GM21717 (cell line): ENCODE results near the gene MBOAT7.
A peak's percentile ranks its signal among the peaks of the same experiment; 100 is the strongest.
"Not testable (repeated sequence)": the region's sequence is repeated elsewhere in the genome, so short reads cannot be mapped to it uniquely, and the experiment has no call there.

Experiments
- ATAC-seq: cut with Tn5 transposase; IDR thresholded peaks from one replicate; pipeline ENCODE4 v1.9.1; 2021; ENCODE audit warnings: mild to moderate bottlenecking, moderate library complexity; ENCODE audit not compliant: unreplicated experiment

Gene MBOAT7

DNA sequence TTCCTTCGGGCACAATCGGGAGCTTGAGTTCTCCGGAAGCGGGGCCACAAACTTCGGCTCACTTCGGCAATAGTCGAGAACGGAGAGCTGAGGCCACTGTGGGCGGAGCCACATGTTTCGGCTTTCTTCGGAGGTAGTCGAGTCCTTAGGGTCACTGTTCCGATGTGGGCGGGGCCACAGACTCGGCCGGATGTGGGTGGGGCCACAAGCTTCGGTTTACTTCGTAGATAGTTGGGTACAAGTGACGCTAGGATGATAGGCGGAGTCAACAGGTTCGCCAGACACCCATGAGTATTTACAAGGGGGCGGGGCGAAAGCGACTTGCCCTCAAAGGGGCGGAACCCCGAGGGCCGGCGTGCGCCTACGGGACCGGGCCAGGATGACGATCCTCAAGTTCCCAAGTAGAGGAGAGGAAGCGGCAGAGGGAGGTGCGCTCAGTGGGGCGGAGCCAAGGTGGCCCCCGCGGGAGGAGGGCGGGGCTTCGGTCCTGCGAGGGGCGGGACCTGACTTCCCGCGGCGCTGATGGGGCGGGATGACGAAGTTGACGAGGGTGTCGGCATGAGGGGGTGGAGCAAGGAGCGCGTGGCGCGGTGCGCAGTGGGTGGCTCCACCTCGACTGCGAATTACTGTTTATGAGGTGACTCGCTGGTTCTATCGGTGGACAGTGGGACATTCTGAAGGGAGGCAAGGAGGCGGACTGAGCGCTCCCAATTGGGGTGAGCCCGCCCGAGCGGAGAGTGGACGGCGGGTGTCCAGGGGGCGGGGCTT, 539 bp upstream of the MBOAT7 start:
- ATAC-seq, result peak; percentile 45

DNA sequence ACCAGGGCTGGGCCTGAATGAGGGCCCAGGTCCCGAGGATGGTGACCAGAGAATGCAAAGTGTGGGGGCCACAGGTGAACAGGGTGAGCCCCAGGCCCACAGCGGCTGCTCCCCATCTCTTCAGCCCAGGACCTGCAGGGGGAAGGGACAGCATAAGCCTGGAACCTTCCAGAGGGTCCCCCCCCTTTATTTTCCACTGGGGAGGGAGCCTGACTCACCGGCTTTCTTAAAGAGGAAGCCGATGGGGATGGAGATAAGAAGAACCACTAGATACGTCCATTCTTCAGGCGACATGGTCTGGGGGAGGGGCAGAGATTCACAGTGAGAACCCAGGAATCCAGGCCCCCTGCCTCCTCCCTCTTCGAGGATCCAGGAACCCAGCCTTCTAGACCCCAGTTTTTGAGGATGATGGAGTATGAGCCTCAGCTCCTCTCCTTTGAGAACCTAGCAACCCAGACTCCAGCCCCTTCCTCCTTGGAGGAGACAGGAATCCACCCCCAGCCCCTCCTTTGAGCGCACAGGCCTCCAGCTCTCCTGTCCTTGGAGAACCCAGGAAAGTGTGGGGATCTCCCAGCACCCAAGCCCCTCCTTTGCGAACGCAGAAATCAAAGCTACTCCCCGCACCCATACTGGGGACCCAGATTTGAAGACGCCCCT, 1.0 kb downstream of the MBOAT7 start:
- ATAC-seq, result no peak

DNA sequence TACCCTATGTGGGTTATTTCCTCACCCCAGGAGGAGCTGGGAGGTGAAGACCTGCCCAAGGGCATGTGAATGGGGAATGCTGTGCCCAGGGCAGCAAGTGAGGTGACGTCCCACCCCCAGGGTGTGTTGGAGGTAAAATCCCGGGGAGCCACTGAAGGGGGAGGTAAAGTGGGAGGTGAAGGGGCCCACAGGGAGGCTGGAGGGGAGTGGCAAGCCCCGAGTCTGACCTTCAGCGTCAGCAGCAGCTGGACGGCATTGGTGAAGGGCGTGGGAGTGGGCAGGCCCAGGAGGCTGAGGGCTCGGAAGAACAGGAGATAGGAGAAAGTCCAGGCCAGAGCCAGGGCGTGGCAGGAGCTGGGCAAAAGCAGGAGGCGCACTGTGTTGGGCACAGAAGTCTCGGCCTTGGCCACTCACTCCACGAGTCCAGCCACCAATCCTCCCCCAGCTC, 2.4 kb downstream of the MBOAT7 start:
- no peak for ATAC-seq

DNA sequence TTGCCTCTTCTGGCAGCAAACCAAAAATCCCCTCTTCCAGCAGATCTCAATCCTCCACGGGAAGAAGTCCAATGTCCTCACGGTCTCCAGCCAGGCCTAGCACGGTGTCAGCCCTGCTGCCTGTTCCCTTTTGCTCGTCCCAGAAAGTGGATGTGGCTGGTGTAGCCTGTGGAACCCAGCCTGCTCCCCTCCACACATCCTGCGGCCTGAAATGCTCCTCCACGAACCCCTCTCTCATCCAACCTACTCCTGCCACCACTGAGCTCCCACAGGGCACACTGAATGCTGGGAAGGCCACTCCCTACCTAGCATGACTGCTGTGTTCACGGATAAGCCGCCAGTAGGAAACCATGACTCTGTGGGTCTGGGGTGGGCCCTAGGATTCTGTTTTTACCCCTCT, 3.0 kb downstream of the MBOAT7 start:
- no peak for ATAC-seq

DNA sequence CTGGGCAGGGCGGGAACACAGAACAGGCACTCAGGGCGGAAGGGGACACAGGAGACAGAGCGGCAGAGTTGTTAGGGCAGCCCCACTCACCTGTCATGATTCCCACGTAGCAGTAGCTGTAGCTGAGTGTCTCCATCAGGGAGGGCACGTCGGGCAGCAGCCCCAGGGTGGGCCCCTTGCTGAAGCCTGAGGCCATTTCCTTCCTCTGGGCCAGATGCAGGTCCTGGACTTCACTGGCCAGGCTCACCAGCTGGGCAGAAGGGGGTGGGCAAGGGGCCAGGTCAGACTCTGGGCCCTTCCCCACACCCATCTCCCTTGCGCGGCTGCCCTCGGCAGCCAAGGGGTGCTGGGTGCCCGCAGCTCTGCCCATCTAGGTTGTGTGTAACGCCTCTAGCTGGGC, 5.9 kb downstream of the MBOAT7 start:
- ATAC-seq, result no peak

DNA sequence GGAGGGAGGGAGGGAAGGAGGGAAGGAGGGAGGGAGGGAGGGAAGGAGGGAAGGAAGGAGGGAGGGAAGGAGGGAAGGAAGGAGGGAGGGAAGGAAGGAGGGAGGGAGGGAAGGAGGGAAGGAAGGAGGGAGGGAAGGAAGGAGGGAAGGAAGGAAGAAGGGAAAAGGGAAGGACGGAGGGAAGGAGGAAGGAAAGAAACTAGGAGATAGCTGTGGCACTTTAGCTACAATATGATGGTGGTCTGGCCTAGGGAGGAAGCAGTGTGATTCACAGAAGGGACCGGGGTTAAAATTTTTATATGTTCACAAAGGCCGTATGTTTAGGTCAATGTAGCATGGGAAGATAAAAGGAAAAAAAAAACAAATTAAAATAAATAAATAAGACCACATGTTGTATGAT, 7.5 kb downstream of the MBOAT7 start:
- not testable (repeated sequence) for ATAC-seq

DNA sequence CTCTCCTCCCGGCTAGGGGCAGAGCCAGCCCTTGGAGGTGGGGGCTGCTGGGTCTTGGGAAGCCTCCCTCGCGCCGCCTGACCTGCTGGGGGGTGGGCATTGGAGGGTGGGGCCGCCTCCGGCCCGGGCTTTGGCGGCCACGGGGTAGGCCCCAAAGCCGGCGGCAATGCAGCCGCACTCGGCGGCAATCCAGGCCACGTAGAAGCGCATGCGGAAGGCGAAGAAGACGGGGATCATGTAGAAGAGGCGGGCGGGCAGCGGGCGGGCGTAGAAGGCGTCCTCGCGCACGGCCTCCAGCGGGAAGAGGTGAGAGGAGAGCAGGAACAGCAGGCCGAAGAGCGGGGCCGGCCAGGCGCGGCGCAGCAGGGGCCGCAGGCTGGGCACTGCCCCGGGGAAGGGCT, 8.7 kb downstream of the MBOAT7 start:
- ATAC-seq, result no peak

DNA sequence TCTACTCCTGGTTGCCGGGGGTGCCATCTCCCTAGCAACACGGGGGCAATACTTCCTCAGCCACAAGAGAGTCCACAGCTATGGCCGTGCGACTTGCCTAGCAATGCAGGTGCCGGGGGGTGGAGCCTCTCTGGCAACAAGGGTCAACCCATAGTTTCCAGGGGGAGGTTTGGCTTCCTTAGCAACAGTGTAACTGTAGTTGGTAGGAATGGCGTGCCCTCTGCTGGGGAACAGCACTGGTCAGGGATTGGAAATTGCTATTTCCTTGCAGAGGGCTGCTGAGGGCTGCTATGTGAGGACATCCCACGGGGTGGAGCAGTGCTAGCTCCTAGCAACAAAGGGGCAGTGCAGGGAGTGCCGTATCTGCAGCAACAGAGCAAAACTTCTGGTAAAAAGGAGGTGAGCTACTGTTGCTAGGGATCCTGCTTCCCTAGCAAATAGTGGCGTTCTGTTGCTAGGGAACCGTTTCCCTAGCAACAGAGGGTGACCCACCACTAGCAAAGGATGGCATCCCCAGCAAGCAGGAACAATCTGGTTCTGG, 9.4 kb downstream of the MBOAT7 start:
- ATAC-seq, result no peak

DNA sequence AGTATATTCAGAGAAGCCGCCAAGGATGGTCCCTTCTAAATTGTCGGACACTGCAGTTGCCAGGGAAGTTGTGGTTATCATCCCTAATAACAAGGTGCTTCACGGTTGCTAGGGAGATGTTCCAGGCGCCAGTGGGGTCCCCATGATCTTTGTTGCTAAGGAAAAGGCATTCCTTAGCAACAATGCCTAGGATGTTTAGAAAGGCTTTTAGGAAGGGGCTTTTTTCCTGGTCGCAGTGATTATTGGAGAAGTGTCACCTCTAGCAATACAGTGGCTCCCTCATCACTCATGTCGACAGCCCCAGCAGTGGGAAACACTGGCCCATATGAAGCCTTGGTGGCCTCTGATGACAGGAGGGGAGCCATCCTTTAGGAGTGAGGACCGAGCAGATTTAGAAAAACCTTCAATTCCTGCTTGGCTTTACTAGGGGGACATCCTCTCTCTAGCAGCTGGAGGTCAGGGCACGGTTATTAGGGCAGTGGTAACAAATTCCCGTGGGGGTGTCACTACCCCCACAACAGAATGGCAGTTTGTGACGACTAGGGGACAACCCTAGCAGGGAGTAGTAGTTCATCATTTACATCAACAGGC, 10.0 kb downstream of the MBOAT7 start:
- ATAC-seq, result no peak

DNA sequence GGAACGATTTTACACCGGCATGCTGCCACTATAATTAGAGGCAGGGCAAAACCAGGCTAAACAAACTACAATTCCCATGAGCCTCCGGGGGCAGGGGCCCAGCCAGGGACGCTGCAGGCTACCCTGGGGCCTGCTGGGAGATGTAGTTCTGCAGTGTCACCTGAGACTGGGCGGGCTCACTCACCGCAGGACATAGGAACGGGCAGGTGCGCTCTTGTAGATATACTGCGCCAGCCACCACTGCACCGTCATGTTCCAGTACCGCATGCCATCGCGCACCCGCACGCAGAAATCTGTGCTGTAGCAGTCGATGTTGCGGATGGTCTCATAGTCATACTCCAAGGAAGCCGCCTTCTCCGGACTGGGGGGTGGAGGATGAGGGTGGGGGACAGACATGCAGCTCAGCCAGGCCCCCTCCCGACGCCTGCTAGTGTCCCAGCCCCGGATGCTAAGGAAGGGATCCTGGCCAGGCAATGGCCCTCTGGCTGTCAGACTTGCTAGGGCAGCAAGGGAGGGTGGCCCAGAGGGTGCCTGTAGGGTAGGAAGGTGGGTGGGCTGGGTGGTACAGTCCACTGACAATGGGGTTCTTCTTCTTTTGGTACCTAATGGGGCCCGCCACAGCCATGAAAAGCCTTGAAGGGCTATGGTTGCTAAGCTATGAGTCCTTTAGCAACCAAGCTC, 10.7 kb downstream of the MBOAT7 start:
- no peak for ATAC-seq

DNA sequence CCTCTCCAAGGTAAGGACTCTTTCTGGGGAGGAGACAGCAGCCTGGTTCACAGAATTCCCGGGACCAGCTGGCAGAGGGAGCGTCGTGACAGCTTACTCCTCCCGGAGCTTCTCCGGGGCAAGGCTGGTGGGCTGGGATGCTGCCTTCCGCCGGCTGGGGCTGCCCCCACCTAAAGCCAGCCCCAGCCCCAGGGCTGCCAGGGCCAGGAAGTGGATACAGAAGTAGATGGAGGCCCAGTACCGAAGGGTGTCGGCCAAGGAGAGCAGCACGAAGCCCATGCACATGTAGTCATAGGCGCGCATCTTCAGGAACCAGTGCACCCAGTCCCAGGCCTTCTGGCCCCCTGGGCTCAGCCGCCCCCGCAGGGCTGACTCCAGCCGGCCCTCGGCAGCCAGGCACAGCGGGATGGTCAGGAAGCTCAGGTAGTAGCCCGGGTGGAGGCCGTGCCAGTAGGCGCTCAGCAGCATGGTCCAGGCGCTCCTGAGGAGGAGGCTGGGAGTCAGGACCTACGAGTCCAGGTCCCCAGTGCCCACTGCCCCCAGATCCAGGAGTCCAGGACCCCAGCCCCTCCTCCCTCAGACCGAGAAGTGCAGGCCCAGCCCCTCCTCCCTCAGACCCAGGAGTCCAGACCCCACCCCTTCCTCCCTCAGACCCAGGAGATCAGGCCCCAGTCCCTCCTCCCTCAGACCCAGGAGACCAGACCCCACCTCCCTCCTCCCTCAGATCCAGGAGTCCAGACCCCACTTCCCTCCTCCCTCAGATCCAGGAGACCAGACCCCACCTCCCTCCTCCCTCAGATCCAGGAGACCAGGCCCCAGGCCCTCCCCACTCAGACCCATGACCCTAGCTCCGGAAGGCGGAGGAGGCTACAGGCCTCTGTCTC, 15.2 kb downstream of the MBOAT7 start:
- ATAC-seq, result no peak

DNA sequence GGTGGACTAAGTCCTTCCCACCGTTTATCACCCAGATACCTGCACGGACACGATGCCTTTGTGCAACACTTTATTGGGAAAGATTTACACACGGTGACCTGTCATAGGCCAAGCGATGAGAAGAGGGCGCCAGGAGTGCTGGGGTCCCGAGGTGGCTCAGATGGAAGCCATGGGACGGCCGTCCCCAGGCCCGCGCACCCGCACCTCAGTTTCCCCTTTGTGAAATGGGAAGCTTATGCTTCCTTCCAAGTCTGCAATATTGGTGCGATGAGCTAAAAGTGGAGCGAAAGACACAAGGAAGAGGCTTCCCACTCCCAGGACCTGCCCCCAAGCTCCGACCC, 16.1 kb downstream of the MBOAT7 start:
- no peak for ATAC-seq

DNA sequence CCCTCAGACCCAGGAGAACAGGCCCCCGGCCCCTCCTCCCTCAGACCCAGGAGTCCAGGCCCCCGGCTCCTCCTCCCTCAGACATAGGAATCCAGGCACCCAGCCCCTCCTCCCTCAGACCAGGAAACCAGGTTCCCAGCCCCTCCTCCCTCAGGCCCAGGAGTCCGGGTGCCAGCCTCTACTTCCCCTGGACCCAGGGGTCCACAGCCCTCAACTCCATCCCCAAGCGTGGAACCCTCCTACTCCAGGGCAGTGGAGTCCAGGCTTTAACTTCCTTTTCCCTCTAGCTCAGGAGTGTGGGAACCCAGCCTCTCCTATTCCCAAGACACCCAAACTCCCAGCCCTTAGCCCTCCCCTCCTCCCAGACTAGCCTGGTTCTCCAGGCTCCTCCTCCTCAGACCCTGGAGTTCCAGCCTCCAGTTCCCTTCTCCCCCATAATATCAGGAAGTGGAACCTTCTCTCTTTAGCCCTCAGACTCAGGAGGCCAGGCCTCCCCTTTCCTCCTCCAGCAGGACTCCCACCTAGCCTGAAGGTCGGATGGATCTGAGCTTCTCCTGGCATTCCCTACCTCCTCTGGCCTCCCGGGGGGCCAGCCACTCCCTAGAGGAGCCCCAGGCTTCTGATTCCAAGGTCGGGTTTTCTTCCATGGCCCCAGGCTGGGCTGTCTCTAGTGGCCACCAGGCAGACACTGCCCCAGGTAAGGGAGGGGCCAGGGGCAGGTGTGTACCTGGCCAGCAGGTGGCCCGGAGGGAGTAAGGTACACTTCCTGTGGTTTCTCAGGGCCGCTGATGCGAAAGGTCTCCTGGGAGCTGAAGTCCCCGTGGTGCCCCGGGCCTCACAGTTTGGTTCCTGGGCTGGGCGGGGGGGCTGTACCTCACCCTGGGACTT, 16.7 kb downstream of the MBOAT7 start, which contains the start of gene TMC4:
TMC4 (minus strand) TSS at position 690 of the 888 bp plus-strand sequence; CDS start at position 647, 43 bp downstream.
- no peak for ATAC-seq

DNA sequence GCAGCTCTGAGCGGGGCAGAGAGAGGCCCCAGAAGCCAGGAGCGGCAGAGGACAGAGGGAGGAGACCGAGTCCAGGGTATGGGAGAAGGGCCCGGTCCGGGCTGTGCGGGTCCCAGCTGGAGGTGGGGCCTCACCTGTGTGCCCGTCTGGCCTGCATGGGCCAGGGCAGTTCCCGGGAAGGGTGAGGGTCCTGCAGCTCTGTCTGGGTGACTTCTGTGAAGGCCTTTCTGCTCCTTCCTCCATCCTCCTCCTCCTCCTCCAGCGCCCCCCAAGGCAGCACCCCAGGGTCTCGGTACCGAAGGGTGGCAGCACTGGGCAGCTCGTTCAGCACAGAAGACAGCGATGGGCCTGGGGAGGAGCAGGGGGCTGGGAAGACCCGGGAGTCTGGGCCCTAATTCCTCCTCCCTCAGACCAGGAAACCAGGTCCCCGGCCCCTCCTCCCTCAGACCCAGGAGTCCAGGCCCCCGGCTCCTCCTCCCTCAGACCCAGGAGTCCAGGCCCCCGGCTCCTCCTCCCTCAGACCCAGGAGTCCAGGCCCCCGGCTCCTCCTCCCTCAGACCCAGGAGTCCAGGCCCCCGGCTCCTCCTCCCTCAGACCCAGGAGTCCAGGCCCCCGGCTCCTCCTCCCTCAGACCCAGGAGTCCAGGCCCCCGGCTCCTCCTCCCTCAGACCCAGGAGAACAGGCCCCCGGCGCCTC, 17.5 kb downstream of the MBOAT7 start:
- not testable (repeated sequence) for ATAC-seq

DNA sequence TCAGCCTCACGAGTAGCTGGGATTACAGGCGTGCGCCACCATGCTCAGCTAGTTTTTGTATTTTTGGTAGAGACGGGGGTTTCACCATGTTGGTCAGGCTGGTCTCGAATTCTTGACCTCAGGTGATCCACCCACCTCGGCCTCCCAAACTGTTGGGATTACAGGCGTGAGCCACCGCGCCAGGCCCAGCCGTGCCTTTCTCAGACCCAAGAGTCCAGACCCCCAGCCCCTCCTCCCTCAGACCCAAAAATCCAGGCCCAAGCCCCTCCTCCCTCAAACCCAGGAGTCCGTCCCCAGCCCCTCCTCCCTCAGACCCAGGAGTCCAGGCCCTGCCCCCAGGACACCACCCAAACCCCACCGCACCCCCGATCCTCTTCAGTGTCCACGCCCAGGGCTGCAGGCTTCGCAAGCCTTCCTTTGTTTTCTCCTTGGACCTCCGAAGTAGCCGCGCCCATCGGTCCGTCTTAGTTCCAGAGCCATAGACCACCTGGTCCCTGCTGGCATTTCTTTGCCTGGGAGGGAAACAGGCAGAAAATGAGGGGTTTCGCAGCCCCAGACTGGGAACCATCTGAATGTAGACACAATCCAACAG, 20.1 kb downstream of the MBOAT7 start:
- no peak for ATAC-seq

DNA sequence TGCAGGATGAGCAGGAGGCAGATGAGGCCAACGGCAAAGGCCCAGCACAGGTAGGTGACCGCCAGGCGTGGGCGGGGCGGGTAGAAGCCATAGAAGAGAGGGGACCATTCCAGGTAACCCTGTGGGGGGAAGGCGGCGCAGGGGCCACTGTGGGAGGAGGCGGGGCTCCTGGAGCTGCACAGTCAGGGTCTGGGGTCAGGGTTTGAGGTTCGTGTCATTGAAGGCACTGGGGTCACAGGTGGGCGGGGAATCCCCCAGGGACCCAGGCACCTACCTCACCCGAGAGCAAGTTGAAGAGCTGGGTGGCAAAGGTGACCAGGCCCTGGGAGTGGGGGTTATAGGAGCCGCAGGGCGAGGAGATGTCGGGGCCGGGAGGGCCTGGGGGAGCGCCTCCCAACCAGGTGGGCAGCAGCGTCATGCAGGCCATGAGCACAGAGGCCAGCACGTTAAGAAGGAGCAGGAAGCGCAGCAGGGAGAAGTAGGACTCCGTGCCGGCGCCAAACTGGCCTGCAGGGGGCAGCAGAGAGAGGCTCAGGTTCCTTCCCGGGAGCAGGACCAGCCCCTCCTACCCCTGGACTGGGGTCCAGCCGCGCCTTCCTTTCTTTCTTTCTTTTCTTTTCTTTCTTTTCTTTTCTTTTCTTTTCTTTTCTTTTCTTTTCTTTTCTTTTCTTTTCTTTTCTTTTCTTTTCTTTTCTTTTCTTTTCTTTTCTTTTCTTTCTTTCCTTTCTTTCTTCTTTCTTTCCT, 21.0 kb downstream of the MBOAT7 start:
- ATAC-seq, result no peak

DNA sequence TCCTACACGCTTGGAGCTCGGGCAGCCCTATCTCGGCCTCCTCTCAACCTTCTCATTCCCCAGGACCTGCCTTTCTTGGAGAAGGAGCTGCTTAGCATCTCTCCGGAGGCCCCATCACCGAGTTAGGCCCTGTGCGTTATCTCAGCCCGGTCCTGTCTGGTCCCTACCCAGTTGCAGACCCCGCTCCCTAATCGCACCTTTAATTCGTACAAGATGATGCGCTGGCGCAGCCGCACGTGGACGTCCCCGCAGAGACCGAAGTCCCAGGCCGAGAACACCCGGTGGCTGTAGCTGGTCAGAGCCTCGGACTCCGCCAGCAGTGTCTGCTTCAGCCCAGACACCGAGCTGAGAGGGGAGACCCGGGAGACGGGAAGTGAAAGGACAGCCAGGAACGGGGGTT, 24.2 kb downstream of the MBOAT7 start:
- ATAC-seq, result no peak
